Stimulated activated CD8-positive, alpha-beta memory T cell treated with anti-CD3 and anti-CD28 coated beads, Interleukin-7, amount 100 ng/mL, for 4 hours (primary cell): Measurements from ENCODE around the gene PGLYRP1.

Source experiments
- DNase-seq, 2 donors: peaks; one replicate each; pipeline ENCODE4 v3.0.0-alpha.2; 2020; ENCODE audit warnings: low read depth in 2 of 2

PGLYRP1 gene

DNA sequence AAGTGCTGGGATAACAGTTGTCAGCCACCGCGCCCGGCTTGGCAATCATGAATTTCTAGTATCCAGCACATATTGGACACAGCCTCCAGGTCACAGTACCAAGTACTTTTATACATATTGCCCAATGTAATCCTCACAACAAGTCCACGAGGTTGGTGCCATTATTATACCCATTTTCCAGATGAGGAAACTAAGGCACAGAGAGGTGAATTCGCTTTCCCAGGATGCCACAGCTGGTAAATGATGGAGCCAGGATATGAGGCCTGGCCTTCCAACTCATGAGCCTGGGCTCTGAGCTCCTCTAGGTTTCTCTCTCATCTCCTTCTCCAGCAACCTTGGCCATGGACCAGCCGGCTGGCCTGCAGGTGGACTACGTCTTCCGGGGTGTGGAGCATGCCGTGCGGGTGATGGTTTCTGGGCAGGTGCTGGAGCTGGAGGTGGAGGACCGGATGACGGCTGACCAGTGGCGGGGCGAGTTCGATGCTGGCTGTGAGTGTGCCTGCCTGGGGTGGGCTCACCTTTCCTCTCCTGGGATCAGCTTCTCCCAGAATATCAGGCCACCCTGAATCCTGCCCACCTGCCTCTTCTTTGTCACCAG is 20.1 kb downstream of the PGLYRP1 start:
- no peak for DNase-seq

DNA sequence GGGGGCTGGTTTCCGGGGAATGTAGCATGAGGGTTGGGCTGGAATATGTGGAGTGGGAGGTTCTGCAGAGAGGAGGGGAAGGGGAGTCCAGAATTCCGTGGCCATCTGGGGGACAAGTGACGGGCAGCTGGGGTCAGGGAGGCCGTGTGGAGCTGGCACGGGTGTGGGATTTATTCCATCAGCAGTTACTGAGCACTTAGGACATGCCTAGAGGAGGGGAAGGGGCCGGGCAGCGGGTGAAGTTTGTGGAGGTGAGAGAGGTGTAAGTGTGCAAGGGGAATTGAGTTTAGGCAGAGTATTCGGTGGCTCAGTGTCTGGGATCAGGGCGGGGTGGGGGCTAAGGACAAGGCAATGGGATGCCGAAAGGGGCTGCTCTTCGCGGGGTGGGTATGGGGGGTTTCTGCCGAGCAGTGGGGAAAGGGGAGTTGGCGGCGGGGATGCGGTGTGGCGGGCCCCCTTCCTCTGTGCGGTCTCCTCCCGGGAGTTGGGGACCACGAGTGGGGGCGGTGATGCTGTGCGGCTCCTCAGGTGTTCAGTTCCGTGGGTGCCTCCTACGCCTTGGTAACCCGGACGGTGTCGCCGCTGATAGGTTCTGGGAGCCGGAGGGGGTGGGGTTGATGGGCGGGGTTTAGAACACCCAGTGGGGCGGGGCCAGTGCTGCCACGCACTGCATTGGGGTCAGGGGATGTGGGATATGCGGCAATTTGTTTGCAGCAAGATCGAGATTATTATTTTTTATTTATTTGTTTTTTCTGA is 22.2 kb downstream of the PGLYRP1 start:
- peak; percentile 67 to 73 for DNase-seq

DNA sequence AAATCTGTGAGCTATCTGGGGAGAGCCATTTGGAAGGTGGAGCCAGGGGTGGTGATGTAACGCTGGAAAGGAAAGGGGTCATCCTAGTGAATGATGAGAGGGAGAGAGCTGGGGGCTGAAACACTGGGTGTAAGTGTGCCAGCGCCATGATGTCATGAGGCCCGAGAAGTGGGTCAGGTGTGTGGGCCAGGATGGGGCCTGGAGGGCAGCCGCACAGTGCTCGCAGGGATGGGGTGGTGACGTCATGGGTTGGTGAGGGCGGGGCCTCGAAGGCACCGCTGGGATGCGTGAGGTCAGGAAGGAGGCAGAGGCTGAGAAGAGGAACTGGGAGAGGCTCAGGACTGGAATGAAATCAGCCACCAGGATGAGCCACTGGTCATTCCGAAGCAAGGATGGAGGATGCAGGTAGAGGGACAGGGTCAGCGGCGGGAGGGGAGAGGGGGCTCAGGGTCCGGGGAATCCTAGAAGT is 23.2 kb downstream of the PGLYRP1 start:
- no peak for DNase-seq

DNA sequence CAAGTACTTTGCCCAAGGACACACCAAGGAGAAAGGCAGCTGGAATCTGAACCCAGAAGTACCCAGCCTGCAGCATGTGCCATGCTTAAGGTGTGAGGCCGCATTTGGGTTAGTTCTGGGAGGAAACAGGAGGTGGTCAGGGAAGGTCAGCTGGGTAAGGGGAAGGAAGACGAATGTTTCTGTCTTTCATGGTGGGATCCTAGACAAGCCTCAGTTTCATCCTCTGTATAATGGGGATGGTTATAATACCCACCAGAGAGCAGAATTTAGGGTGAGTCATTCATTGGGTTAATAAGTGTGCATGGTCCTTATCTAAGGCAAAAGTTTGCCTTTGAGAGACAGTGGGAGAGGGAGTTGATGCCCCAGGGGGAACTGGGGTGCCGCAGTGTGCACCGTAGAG is 24.0 kb downstream of the PGLYRP1 start:
- no peak for DNase-seq

DNA sequence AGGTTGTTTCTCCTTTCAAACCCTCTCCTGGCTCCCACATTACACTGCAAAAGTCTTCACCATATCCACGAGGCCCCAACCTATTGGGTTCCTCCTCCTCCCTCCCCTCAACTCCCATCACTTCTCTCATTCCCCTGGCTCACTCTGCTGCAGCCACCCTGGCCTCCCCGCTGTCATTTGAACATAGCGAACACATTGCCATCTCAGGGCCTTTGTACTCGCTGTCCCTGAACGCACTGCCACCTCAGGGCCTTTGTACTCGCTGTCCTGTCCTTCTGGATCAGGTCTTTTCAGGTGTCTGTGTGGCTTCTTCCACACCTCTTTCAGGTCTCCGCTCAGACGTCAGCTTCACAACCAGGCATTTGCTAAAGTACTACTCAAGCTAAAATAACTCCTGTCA is 25.9 kb downstream of the PGLYRP1 start:
- no peak for DNase-seq

DNA sequence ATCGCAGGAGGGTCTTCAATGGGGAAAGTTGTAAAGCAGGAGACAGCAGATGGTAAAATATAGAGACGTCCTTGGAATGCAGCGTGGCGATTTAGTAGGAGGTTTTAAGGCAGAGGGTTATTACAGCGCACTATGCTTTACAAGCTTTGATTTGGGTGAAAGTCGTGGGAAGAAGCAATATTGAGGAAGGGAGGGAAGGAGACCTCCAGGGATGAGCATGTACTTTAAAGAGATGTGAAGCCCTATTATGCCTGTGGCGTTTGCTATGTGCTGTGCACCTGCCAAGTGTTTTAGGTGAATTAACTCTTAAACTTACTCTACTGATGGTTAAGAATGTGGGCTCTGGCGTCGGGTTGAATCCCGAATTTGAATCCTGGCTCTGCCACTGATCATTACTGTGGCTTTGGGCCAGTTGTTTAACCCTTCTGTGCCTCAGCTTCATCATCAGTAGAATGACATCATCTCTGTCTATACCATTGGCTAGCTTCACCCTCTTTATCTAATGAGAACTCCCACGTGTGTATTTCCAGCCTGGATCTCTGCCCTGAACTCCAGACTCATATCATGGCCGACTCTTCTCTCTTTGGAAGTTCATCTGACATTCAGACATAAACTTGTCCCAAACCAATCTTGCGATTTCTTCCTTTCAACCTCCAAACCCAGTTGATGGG is 27.0 kb downstream of the PGLYRP1 start:
- no peak for DNase-seq

DNA sequence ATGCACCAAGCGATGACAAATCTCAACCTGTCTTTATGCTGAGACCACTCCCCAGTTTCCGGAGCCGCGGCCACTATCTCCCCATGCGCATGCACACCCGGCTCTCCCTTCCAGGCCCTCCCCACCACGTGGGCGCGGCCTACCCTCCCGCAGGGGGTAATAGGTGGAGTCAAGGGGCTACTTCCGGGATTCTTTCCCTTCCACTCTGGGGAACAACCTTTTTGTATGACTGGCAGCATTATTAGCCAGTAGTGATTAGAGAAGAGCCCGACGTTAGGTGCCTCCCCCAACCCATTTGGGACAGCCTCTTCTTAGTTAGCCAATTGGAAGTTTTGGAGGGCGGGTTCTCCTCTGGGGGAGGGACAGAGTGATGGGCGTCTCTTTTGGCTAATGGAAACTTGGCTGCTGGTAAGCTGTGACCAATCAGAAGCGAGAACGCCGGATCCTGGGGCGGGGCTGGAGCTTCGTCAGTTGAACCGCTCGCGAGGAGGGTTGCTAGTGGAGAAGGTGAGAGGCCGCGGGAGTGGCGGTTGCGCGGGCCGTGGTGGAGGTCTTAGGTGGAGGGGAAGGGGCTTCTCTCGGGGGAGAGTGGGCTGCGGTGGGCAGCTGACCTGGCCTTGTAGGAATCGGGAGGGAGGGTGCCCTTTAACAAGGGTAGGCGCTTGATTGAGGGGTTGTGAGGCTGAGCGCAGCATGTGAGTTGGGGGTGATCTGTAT is 27.7 kb downstream of the PGLYRP1 start, which contains the start of gene CCDC61:
TSS of gene CCDC61 (plus strand) at position 470 of the 717 bp plus-strand sequence. CDS start 7,552 bp downstream, outside the sequence.
- DNase-seq = peak; percentile 89 to 96

DNA sequence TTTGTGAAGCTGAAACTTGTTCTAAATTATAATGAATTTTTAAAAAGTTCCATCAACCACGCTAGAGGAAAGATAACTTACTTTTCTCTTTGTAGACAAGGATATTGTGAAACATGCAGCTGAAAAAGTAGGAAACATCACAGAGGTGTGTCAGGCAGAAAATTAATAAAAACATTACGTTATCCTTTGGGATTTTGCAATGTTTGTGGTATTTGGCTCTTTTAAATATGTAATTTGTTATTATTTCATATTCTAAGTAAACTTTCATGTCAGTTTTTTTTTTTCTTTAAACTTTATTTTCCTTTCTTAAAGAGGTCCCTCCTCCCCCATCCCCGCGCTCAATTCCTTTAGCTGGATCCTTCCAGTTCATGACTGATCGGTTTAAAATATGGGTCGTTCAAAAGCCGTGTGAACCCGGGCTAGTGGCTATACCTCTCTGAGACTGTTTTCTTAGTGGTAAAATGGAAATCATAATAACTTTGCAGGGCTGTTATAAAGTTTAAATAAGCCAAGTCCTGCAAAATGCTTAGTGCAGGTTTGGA is 28.3 kb downstream of the PGLYRP1 start:
- DNase-seq = no peak

DNA sequence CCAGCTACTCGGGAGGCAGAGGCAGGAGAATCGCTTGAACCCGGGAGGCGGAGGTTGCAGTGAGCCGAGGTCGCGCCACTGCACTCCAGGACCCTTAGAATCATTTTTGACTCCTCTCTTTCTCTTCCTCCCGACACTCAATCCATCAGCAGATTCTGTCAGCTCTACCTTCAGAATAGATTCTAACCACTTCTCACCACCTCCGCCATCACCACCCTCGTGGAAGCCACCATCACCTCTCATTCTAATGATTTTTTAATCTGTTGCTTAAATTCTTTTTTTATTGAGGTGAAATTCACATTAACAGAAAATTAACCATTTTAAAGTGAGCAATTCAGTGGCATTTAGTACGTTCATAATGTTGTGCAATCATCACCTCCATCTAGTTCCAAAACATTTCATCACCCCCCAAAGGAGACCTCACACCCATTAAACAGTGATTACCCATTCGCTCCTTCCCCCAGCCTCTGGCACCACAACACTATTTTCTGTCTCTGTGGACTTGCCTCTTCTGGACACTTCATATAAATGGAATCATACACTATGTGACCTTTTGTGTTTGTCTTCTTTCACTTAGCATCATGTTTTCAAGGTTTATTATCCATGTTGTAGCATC is 32.6 kb downstream of the PGLYRP1 start:
- no peak for DNase-seq

DNA sequence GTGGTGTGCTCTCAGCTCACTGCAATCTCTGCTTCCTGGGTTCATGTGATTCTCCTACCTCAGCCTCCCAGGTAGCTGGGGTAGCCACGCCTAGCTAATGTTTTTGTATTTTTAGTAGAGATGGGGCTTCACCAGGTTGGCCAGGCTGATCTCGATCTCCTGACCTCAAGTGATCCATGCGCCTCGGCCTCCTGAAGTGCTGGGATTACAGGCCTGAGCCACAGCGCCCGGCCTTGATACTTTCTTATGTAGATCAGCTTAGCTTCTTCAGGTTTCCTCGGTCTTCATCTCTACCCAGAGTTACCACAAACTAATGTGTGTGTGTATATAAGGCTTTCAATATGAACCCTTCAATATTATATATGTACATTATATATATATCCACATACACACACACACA is 37.5 kb downstream of the PGLYRP1 start:
- DNase-seq = no peak

DNA sequence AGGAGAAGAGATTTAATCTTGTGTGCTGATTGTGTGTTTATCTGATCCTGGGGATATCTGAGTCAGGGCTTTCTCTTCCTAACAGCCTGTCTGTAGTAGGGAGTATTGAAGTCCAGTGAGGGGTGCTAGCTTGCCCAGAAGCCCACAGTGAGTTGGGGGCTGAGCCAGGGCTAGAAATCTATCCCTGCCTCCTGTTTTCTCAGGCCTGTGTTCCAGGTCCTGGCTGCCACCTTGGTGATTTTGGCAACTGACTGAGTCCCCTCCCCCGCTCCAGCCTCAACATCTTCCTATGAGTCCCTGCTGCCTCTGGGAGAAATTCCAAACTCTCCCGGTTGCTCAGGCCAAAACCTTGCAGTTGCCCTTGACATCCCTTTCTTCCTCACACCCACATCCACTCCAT is 41.5 kb downstream of the PGLYRP1 start:
- DNase-seq = no peak

DNA sequence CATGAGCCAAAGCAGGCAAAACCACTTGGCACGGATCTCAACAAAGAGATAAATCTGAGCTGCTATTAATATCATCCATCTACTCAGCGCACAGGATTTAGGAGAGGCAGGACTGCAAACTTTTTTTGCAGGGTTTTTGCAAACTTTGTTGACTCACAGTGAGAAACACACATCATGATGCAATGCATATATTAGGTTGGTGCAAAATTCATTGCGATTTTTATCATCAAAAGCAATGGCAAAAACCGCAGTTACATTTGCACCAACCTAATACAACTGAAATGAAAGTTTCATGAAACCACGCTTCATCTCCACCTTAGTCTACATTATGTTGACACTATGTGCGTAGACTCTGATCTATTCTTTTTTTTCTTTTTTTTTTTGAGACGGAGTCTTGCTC is 44.7 kb downstream of the PGLYRP1 start:
- no peak for DNase-seq

DNA sequence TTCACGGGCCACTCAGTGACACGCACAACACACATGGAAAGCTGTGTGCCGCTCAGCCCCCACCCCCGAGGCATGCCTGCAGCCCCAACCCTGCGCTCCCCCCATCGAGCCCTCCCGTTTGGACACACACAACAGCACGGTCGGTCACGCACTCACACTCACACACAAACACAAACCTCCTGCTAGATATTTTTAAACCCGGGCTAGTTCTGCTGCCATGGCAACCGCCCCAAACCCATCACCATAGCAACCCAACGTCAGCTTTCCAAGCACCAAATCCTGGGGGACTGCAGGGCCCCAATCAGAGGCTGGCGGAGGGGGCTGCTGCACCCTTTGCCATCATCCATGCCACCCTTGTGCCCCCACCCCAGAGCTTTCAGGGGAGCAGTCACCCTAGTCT is 46.7 kb downstream of the PGLYRP1 start:
- DNase-seq = no peak

DNA sequence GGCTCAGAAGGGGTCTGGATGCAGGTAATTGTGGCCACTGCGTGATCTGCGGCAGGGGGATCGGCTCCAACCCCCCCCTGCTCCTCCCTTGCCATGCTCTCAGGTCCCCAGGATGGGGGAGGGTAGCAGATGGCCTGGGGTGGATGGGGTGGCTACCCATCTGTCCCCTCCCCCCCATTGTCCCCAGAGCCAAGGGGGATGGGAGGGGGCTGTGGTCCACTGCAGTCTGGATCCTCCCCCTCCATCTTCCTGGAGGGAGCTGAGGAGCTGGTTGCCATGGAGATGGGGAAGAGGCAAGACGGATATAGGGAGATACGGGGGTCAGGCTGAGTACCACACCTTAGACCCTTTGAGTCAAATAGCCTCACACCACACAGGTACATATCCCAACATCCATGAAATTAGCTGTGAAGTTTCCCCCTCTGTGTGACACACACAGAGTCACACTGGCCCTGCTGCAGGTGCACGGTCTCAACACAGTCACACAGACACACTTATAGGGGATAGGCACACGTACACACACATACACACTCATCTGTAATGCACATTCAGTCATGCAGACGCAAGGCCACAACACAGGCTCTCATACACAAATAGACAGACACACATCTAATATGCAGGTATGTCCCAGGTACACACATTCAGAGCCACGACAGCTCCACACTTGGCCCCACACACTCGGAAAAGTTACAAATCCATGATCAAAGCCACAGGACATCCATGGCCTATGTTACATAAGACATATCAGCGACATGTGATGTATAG is 47.4 kb downstream of the PGLYRP1 start:
- DNase-seq = no peak

DNA sequence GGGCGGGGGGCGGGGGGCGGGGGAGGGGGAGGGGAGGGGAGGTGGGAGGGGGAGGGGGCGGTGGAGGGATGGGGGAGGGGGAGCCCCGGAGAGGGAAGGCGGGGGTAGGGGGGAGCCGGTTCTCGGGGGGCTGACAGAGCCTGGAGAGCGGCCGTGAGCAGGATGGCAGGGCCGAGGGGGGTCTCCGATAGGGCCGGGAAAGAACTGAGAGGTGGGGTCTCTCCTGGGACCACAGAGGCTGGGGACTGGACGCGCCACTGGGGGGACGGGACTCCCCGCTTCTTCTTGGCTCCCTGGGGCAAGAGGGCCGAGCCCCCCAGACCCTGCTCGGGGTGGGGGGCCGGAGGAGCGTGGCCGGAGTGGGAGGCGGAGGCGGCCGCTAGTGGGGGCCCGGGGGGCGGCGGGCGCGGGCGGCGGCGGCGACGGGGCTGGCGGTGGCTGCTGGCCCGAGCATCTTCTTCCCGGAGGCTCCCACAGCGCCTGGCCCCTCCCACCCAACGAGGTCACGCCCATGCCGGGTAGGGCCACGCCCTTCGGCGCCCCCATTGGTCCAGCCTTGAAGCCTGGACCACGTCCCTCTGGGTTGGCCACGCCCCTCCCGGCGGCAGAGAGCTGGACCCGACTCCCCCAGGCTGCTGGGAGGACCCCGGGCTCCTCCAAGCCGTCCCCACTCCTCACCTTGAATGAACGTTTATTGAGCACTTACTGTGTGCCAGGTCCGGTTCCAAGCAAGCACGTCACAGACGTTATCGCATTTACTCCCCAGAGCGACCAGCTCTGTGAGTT is 49.1 kb downstream of the PGLYRP1 start, which contains the start of gene NOVA2:
TSS of gene NOVA2 (minus strand) at position 313 of the 786 bp plus-strand sequence. CDS start 514 bp downstream, outside the sequence.
- DNase-seq = no peak

DNA sequence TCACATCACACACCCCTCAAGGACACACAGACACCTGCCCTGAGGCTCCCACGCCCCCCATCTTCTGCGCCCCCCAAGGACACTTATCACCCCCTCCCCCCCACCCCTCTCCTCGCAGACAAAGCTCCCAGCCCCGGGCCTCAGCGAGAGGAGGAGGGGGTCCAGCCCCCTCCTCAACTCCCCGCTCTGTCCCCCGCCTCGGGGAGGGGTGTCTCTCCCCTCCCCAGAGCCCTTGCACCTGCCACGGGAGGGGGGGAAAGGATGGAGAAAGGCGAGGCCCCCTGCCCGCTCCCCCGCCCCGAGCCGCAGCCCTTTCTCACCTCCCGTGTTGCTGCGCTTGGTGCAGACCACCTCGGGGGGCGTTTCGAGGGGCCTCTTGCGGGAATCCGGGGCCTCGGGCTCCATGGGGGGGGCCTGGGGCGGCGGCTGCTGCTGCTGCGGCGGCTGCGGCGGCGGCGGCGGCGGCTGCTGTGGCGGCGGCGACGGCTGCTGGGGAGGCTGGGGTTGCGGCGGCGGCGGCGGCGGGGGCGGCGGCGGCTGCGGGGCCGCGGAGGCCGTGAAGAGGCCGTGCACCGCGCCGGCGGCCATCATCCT is 49.8 kb downstream of the PGLYRP1 start:
- DNase-seq = no peak

DNA sequence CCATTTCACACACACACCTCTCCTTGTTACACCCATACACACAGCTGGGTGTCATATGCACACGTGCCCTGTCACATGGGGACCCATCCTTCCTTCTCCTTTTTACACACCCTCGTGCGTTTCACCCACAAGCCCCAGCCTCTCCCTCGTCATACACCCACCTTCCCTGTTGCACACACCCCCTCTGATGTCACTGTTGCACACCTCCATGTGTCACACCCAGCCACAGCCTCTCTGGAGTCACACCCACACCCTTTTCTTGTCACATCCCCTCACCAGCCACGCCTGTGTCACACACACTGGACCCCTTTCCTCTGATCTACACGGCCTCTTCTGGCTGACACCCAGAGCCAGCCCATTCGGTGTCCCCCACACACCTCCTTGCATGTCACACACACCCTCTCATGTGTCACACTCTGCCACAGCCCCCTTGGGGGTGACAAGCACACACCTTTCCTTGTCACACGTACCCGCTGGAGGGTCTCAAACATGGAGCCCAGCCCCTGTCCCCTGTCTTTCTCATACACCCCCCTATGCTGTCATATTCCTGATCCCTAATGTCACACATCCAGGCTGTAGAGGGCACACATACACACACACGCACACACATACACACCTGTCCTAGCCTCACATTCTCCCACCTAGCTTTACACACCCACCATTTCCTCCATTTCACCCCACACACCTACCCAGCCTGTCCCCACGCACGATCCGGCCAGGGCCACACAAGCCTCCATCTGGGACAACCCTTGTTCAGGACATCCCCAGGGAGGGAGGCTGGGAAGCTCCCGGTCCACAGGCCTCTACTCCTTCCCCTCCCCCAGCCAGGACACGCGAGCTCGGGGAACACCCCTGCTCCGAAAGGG is 50.5 kb downstream of the PGLYRP1 start:
- DNase-seq = peak; percentile 30 to 48

DNA sequence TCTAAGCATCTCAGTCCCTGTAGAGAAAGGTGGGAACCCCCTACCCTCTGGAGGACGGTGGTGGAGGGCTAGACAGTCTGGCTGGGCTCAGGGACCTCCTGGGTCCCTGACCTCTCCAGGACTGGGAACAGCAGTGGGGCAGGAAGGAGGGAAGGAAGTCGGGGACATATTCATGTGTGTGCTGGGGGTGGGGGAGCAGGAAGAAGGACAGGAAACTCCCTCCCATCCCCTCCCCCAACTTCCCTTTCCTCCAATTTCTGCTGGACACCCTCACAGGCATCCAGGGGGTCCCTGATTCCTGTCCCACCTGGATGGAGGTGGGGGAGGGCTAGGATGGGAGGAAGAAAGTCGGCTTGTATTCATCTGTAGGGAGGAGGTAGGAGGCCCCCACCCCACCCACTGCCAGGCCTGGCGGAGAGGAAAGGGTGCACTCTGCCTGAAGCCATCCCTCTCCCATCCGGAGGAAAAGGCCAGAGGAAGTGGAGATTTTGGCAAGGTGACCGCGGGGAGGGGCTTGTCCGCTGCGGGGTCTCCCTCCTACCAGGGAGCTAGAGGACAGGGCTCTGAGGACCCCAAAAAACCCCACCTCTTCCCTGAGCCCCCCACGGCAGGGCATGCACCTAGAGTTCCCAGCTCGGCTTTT is 51.5 kb downstream of the PGLYRP1 start:
- no peak for DNase-seq
